Thoracic aorta (tissue), 2 donors: Measurements from ENCODE around the gene NCAM2. TPM values are rescaled to one million over a fixed set of nuclear protein-coding genes. Genes with fewer than 3 reads are reported as not detected.

Experiments used
- ATAC-seq: fragments of 150-250 bp; one replicate; pipeline ENCODE4 v1.8.0; 2017; ENCODE audit warnings: low read depth; ENCODE audit not compliant: insufficient number of reproducible peaks, low FRiP score
- DNase-seq: peaks from one replicate; pipeline ENCODE4 v3.0.0-alpha.2; 2020; ENCODE audit warnings: low spot score
- H3K27ac ChIP-seq, 2 donors: fragments of 200-600 bp; sonication (generic); 1 replicate in 1 of 2; 2 replicates in 1 of 2; pipeline ENCODE4 v1.5.1; 2016; ENCODE audit warnings: mild to moderate bottlenecking in 2 of 2, moderate library complexity in 2 of 2
- H3K27me3 ChIP-seq: fragments of 200-600 bp; sonication (generic); replicated peaks from 2 replicates; pipeline ENCODE4 v1.6.0; 2016; ENCODE audit warnings: mild to moderate bottlenecking; ENCODE audit not compliant: insufficient read depth
- H3K36me3 ChIP-seq: fragments of 200-600 bp; sonication (generic); one replicate; pipeline ENCODE4 v1.5.1; 2016
- H3K4me1 ChIP-seq, 2 donors: fragments of 200-600 bp; sonication (generic); 1 replicate in 1 of 2; 2 replicates in 1 of 2; pipeline versions ENCODE4 v1.5.1 to v1.6.0; 2016; ENCODE audit warnings: low read depth in 2 of 2, mild to moderate bottlenecking in 1 of 2; ENCODE audit not compliant: control insufficient read depth in 1 of 2
- H3K4me3 ChIP-seq: fragments of 200-600 bp; sonication (generic); 2 replicates; pipeline ENCODE4 v1.5.1; 2016; ENCODE audit warnings: mild to moderate bottlenecking
- H3K9me3 ChIP-seq: fragments of 200-600 bp; sonication (generic); 2 replicates; pipeline ENCODE4 v1.5.1; 2016
- total RNA-seq, 2 donors: library from RNA; depleted of rRNA; stranded (reverse); fragments of >200 nt; gene quantifications; one replicate each; pipeline versions ENCODE4 v1.1.0 to v1.2.3, GENCODE V29; 2016
- TF ChIP-seq, protein P1 (sequence below): fragments of 200-600 bp; sonication (generic); IDR thresholded peaks from one replicate; pipeline ENCODE4 v1.5.1; 2019; ENCODE audit warnings: antibody characterized with exemption

Gene NCAM2
- total RNA-seq, 2 donors from 2014 or later: 0.99 to 1.4 TPM

DNA sequence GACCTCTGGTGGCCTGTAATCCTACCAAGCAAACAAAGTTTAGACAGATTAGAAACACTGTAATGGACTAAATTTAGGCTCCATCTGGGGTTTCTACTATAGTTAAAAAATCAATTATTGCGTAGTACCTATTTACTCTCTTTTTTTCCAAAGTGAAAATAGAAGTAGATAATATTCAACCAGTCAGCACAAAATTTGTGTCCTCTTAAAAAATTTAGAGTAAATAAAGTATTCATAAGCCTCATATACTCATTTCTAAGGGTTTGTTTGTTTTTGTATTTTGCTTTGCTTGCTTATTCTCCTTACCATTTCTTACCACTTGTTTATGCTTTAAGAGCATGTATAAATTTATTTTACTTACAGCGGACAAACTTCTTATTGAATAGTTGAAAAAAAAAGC, 54.5 kb downstream of the NCAM2 start:
- no peak overlapping the region for H3K4me3 ChIP-seq
- ATAC-seq (no peak), DNase-seq (no peak)
- no peaks in the 10 kb centered on the region for H3K27me3 ChIP-seq
- no peak overlapping the region for H3K27ac ChIP-seq
- H3K4me1 ChIP-seq: no peaks in the 10 kb centered on the region
- H3K9me3 ChIP-seq: no peaks in the 10 kb centered on the region
- no peaks in the 10 kb centered on the region for H3K36me3 ChIP-seq
- TF ChIP-seq, protein P1, sequence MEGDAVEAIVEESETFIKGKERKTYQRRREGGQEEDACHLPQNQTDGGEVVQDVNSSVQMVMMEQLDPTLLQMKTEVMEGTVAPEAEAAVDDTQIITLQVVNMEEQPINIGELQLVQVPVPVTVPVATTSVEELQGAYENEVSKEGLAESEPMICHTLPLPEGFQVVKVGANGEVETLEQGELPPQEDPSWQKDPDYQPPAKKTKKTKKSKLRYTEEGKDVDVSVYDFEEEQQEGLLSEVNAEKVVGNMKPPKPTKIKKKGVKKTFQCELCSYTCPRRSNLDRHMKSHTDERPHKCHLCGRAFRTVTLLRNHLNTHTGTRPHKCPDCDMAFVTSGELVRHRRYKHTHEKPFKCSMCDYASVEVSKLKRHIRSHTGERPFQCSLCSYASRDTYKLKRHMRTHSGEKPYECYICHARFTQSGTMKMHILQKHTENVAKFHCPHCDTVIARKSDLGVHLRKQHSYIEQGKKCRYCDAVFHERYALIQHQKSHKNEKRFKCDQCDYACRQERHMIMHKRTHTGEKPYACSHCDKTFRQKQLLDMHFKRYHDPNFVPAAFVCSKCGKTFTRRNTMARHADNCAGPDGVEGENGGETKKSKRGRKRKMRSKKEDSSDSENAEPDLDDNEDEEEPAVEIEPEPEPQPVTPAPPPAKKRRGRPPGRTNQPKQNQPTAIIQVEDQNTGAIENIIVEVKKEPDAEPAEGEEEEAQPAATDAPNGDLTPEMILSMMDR: no peak

DNA sequence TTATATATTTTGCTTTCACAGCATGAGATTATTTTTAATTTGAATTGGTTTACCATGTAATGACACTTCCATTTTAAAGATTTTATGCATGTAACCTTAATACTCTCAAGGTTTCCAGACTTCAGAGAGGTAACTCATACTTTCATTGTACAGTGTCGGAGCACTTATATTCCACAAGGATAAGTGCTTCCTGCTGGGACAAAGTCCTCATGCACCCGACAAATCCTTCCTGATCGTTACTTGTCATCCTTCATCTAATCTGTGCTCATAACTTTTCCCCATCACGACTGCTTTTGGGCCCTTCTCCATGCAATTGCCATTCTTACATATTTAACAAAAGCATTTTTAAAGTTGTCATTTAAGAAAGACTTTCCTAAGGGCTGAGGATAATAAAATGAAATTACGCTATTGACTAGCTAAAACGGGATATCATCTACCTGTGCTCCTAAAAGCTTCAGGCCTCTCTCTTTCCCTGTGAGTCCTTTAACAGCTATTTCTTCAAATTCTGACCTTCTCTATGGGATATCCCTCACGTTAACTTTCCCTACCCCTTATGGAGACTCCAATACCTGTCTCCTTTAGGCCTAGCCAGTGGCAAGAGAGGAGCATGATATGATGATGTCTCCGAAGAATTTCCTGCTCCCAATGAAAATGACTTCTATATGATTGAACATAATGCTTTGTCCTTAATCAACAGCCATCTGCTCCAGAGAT, 59.3 kb downstream of the NCAM2 start:
- Histone ChIP-seq H3K27ac (no peak overlapping the region), H3K36me3 (no peaks in the 10 kb centered on the region), H3K9me3 (no peaks in the 10 kb centered on the region), H3K27me3 (no peaks in the 10 kb centered on the region), H3K4me1 (no peaks in the 10 kb centered on the region), H3K4me3 (no peak overlapping the region)
- TF ChIP-seq, protein P1: no peak
- DNase-seq (no peak), ATAC-seq (no peak)

DNA sequence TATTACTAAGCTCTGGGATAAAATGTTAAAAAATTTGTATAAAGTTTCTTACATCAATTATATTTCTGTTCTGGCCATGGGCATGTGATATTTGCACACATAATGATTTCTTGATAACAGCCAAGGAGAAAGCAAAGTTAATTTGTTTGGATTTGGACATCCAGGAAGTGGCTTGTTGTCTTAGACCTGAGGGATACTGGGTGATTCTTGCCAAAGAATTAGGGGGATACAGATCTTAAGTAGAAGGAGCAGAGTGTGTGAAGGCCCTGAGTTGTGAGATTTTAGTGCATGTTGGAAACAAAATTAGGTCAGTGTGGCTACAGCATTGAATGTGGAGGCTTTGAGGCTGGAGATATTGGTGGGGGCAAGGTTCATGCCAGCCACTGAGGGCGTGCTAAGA, 65.6 kb downstream of the NCAM2 start:
- Histone ChIP-seq H3K9me3 (no peaks in the 10 kb centered on the region), H3K27me3 (no peaks in the 10 kb centered on the region), H3K4me1 (no peaks in the 10 kb centered on the region), H3K4me3 (no peak overlapping the region), H3K36me3 (no peaks in the 10 kb centered on the region), H3K27ac (no peak overlapping the region)
- ATAC-seq: no peak
- TF ChIP-seq, protein P1: no peak
- DNase-seq: no peak

DNA sequence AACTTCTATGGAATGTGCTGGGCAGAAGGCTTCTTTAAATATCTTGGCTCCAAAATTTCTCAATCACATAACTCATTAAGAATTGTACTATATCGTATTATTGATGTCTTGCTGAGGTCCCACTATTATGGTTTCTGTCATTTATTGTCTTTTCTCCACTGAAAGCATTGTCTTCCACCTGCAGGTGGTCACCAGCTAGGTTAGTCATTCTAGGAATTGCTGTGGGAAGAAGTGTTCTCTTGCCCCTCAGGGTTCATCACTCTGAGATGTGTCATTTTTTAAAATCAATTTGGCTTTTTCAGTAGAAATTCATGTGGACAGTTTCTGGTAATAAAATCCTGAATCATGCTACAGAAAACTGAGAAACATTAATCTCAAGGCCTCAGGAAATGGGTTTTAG, 66.1 kb downstream of the NCAM2 start:
- Histone ChIP-seq H3K4me3 (no peak overlapping the region), H3K9me3 (no peaks in the 10 kb centered on the region), H3K27me3 (no peaks in the 10 kb centered on the region), H3K36me3 (no peaks in the 10 kb centered on the region), H3K27ac (no peak overlapping the region), H3K4me1 (no peaks in the 10 kb centered on the region)
- ATAC-seq (no peak), DNase-seq (no peak)
- TF ChIP-seq, protein P1: no peak

DNA sequence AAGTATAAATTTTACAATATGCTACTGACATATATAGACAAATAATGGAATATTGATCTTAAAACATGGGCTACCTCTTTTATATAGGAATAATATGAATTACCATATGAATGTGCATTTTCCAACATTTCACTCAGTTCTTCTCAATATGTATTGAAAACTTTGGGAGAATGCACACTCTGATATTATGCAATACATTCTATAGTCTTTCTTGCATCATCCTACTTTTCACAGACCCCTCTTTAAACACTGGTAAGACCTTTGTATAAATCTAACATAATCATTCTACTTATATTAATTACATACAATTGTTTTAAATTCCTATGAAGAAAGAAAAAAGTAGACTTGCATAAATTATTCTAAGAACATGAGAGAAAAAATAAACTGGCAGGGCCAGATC, 69.2 kb downstream of the NCAM2 start:
- ATAC-seq (no peak), DNase-seq (no peak)
- TF ChIP-seq, protein P1: no peak
- Histone ChIP-seq H3K27me3 (no peaks in the 10 kb centered on the region), H3K4me1 (no peaks in the 10 kb centered on the region), H3K27ac (no peak overlapping the region), H3K9me3 (no peaks in the 10 kb centered on the region), H3K36me3 (no peaks in the 10 kb centered on the region), H3K4me3 (no peak overlapping the region)
